ENCODE results near the gene GUCA2B.
A peak's percentile ranks its signal among the peaks of the same experiment; 100 is the strongest.

The GUCA2B gene

DNA sequence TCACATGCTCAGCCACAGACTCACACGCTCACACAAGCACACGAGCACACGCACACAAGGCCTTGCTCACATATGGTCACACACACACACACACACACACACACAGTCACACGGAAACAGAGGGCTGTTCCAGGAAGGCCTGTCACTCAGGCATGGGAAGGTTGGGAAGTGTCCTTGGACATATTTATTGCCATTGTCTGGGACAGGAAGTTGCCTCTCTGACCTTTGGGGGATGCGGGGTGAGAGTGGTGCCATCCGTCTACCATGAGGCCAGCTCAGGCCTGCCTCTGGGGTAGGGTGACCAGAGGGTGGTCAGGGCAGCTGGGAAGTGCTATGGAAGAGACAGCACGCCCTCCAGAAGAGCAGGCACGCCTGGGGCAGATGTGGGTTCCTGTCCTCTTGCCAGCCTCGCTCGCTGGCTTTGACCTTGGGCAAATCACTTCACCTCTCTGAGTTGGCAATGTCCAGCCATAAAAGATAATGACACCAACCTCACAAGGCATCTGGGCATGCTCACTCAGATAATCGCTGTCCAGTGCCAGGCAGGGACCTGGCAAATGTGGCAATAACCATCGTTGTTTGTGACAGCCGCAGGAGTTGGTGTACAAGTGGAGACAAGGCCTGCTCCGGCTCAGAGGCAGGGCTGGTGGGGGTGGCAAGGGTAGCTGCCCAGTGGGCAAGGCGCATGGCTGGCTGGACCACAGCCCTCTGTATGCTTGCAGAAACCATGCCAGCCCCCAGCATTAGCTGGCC lies 19.3 kb downstream of the GUCA2B start:
- H2BK15ac ChIP-seq (ENCODE audit: low read length), result no peak overlapping the region
- H3K18ac ChIP-seq (ENCODE audit: low read length), result peak overlapping the region; percentile 54
- H3K14ac ChIP-seq (ENCODE audit: low read length), result peak overlapping the region; percentile 43
- peaks cover 5% of the 10 kb centered on the region in 2 donors for H3K4me1 ChIP-seq (ENCODE audit: control insufficient read depth in 2 of 2, insufficient read depth in 1 of 2, low read depth in 1 of 2, low read length in 2 of 2)
- H4K91ac ChIP-seq (ENCODE audit: low read depth, low read length, poor library complexity), result no peak overlapping the region
- H3K4ac ChIP-seq (ENCODE audit: low read length), result no peak overlapping the region
- no peaks in the 10 kb centered on the region for H3K79me1 ChIP-seq (ENCODE audit: low read depth, low read length)
- no CpG with 5 or more reads among the region's 15 CpGs for WGBS, 2 donors (ENCODE audit: extremely low coverage in 2 of 2, insufficient read length in 2 of 2, insufficient replicate concordance in 1 of 2)
- H2AK5ac ChIP-seq (ENCODE audit: low read depth, low read length), result no peak overlapping the region
- no peak overlapping the region for H2AFZ ChIP-seq (ENCODE audit: low read length)
- no peak overlapping the region for H2BK5ac ChIP-seq (ENCODE audit: low read length)
- no peak for DNase-seq (ENCODE audit: low spot score)
- no peak overlapping the region for H3K4me3 ChIP-seq (ENCODE audit: low read length in 2 of 2)
- H3K23ac ChIP-seq (ENCODE audit: low read depth, low read length, poor library complexity), result no peak overlapping the region
- peak overlapping the region; percentile 7 for H3K9ac ChIP-seq (ENCODE audit: low read depth, low read length, poor library complexity)
- H3K36me3 ChIP-seq (replicated peaks in 1 of 2; ENCODE audit: control insufficient read depth in 2 of 2, insufficient read depth in 2 of 2, low read length in 2 of 2), result peaks cover 0 to 7% of the 10 kb centered on the region in 2 donors
- H2BK12ac ChIP-seq (ENCODE audit: low read length), result no peak overlapping the region
- no peaks in the 10 kb centered on the region for H3K27me3 ChIP-seq (ENCODE audit: control insufficient read depth in 3 of 3, insufficient read depth in 3 of 3, low read depth in 1 of 3, low read length in 3 of 3)
- no peaks in the 10 kb centered on the region for H3K9me3 ChIP-seq (replicated peaks in 1 of 2; ENCODE audit: control insufficient read depth in 2 of 2, insufficient read depth in 1 of 2, low read depth in 1 of 2, low read length in 2 of 2)
- H4K8ac ChIP-seq (ENCODE audit: low read depth, low read length), result no peak overlapping the region
- H3K4me2 ChIP-seq (ENCODE audit: insufficient read depth, low read length, poor library complexity, severe bottlenecking), result no peak overlapping the region
- H2BK120ac ChIP-seq (ENCODE audit: low read depth, low read length), result peak overlapping the region; percentile 7
- H3K27ac ChIP-seq (replicated peaks; ENCODE audit: low read length), result no peak overlapping the region

GRCh38 chr1:42173155-42173933 lies 20.1 kb downstream of the GUCA2B start:
- no peak overlapping the region for H4K8ac ChIP-seq (ENCODE audit: low read depth, low read length)
- no peak overlapping the region for H2BK12ac ChIP-seq (ENCODE audit: low read length)
- H2AFZ ChIP-seq (ENCODE audit: low read length), result no peak overlapping the region
- H3K18ac ChIP-seq (ENCODE audit: low read length), result peak overlapping the region; percentile 54
- H3K23ac ChIP-seq (ENCODE audit: low read depth, low read length, poor library complexity), result no peak overlapping the region
- no CpG with 5 or more reads among the region's 9 CpGs for WGBS, 2 donors (ENCODE audit: extremely low coverage in 2 of 2, insufficient read length in 2 of 2, insufficient replicate concordance in 1 of 2)
- no peaks in the 10 kb centered on the region for H3K27me3 ChIP-seq (ENCODE audit: control insufficient read depth in 3 of 3, insufficient read depth in 3 of 3, low read depth in 1 of 3, low read length in 3 of 3)
- no peak overlapping the region for H3K4me2 ChIP-seq (ENCODE audit: insufficient read depth, low read length, poor library complexity, severe bottlenecking)
- no peak overlapping the region for H3K27ac ChIP-seq (replicated peaks; ENCODE audit: low read length)
- H3K4me3 ChIP-seq (ENCODE audit: low read length in 2 of 2), result no peak overlapping the region
- DNase-seq (ENCODE audit: low spot score), result peak; percentile 73
- no peak overlapping the region for H2AK5ac ChIP-seq (ENCODE audit: low read depth, low read length)
- peaks cover 0 to 7% of the 10 kb centered on the region in 2 donors for H3K36me3 ChIP-seq (replicated peaks in 1 of 2; ENCODE audit: control insufficient read depth in 2 of 2, insufficient read depth in 2 of 2, low read length in 2 of 2)
- H2BK120ac ChIP-seq (ENCODE audit: low read depth, low read length), result no peak overlapping the region
- H2BK15ac ChIP-seq (ENCODE audit: low read length), result no peak overlapping the region
- peak overlapping the region; percentile 43 for H3K14ac ChIP-seq (ENCODE audit: low read length)
- peaks cover 5% of the 10 kb centered on the region in 2 donors for H3K4me1 ChIP-seq (ENCODE audit: control insufficient read depth in 2 of 2, insufficient read depth in 1 of 2, low read depth in 1 of 2, low read length in 2 of 2)
- H3K4ac ChIP-seq (ENCODE audit: low read length), result no peak overlapping the region
- H3K79me1 ChIP-seq (ENCODE audit: low read depth, low read length), result no peaks in the 10 kb centered on the region
- no peak overlapping the region for H4K91ac ChIP-seq (ENCODE audit: low read depth, low read length, poor library complexity)
- H2BK5ac ChIP-seq (ENCODE audit: low read length), result no peak overlapping the region
- H3K9ac ChIP-seq (ENCODE audit: low read depth, low read length, poor library complexity), result no peak overlapping the region
- no peaks in the 10 kb centered on the region for H3K9me3 ChIP-seq (replicated peaks in 1 of 2; ENCODE audit: control insufficient read depth in 2 of 2, insufficient read depth in 1 of 2, low read depth in 1 of 2, low read length in 2 of 2)

DNA sequence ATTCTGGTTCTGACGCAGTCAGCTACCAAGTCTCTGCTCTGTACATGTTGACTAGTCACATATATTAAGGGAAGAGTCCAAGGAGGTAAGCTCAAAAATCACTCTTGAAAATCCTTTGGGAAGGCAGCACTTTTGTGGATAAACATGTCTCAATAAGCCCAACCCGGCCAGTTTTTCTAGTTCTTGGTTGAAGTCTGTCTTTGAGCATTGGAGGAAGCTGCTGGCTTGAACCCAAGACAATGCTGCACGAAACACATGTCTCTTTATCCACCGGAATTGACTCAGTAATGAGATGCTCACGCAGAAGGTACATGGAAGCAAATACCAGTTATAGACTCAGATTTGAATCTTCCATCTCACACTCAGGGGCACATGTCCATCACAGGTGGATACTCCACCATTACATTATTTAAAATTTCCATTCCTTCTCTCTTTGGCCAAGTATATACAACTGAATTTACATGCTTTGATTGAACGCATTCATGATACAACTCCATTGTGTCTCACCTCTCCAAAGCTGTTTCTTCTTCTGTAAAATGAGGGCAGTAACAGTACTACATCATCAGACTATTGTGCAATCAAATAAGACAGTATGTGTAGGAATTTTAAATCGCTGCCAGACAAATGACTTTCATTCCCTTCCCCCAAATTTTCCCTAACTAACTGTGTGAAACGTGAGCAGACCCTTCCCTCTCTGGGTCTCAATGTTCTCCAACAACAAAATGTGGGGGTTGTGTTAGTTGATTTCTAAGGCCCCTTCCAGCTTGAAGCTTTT lies 20.9 kb downstream of the GUCA2B start:
- Histone ChIP-seq H2BK15ac (ENCODE audit: low read length) (no peak overlapping the region), H2AK5ac (ENCODE audit: low read depth, low read length) (no peak overlapping the region), H3K4me3 (ENCODE audit: low read length in 2 of 2) (no peak overlapping the region), H3K9me3 (replicated peaks in 1 of 2; ENCODE audit: control insufficient read depth in 2 of 2, insufficient read depth in 1 of 2, low read depth in 1 of 2, low read length in 2 of 2) (no peaks in the 10 kb centered on the region), H2BK5ac (ENCODE audit: low read length) (no peak overlapping the region), H3K27ac (replicated peaks; ENCODE audit: low read length) (no peak overlapping the region), H3K23ac (ENCODE audit: low read depth, low read length, poor library complexity) (no peak overlapping the region), H2BK12ac (ENCODE audit: low read length) (no peak overlapping the region), H4K91ac (ENCODE audit: low read depth, low read length, poor library complexity) (no peak overlapping the region), H3K18ac (ENCODE audit: low read length) (no peak overlapping the region), H3K27me3 (ENCODE audit: control insufficient read depth in 3 of 3, insufficient read depth in 3 of 3, low read depth in 1 of 3, low read length in 3 of 3) (no peaks in the 10 kb centered on the region), H3K9ac (ENCODE audit: low read depth, low read length, poor library complexity) (no peak overlapping the region), H2BK120ac (ENCODE audit: low read depth, low read length) (no peak overlapping the region), H3K36me3 (replicated peaks in 1 of 2; ENCODE audit: control insufficient read depth in 2 of 2, insufficient read depth in 2 of 2, low read length in 2 of 2) (peaks cover 0 to 12% of the 10 kb centered on the region in 2 donors), H3K4me1 (ENCODE audit: control insufficient read depth in 2 of 2, insufficient read depth in 1 of 2, low read depth in 1 of 2, low read length in 2 of 2) (peaks cover 5% of the 10 kb centered on the region in 2 donors), H3K14ac (ENCODE audit: low read length) (no peak overlapping the region), H3K79me1 (ENCODE audit: low read depth, low read length) (no peaks in the 10 kb centered on the region), H3K4me2 (ENCODE audit: insufficient read depth, low read length, poor library complexity, severe bottlenecking) (no peak overlapping the region), H3K4ac (ENCODE audit: low read length) (no peak overlapping the region), H2AFZ (ENCODE audit: low read length) (no peak overlapping the region), H4K8ac (ENCODE audit: low read depth, low read length) (no peak overlapping the region)
- no peak for DNase-seq (ENCODE audit: low spot score)
- no CpG with 5 or more reads among the region's 8 CpGs for WGBS, 2 donors (ENCODE audit: extremely low coverage in 2 of 2, insufficient read length in 2 of 2, insufficient replicate concordance in 1 of 2)

Measured in neuronal stem cell (in vitro differentiated cells).